Measurements from ENCODE around the gene CDKN1C.

Gene CDKN1C

DNA sequence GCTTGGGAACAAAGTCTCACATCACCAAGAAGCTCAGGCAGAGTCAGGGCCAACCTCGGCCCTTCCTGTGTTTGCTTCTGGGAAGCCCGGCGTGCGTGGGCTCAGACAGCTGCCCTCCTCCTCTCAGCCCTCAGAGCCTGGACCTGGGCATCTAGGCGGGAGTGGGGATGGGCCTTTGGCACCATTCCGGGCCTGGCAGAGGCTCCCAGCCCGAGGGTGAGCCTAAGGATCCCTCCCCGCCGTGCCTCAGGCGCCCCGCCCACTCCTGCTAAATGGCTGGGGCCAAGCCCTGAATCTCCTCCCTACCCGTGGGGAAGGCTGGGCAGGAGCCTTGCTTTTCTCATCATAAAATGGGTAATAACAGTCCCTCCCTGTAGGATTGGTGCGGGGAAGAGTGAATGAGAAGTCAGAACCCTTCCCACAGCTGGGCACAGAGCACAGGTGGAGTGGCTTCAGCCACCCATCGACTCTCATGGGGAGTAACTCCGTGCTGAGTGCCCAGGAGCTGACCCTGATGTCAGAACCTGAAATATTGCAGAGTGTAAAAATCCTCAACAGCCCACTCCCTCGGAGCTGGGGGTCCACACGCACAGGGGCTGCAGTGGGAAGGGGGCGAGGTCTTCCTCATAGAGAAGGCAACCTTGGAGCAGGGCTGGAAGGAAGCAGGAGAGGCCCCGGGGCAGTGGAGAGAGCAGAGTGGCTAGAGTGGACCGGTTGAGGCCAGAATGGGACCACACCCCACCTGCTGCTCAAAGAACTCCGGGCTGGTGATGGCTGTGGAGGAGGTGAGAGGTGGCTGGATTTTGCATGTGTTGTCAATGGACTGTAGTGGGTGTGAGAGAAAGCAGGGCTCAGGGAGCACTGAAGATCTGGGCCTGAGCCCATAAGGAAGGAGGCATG is 18.8 kb upstream of the CDKN1C start:
- Histone ChIP-seq H2AFZ (no peak overlapping the region), H3K9me3 (ENCODE audit: control insufficient read depth, low read length) (no peaks in the 10 kb centered on the region), H3K4me3 (ENCODE audit: low read depth, low read length) (no peak overlapping the region), H3K79me2 (no peaks in the 10 kb centered on the region), H3K27me3 (ENCODE audit: control insufficient read depth, insufficient read depth, low read length) (no peaks in the 10 kb centered on the region), H3K36me3 (ENCODE audit: control insufficient read depth, insufficient read depth, low read length) (no peaks in the 10 kb centered on the region), H3K27ac (no peak overlapping the region), H3K4me2 (ENCODE audit: low read length) (no peak overlapping the region), H3K9ac (no peak overlapping the region), H3K4me1 (no peaks in the 10 kb centered on the region)
- TF ChIP-seq, protein P1, sequence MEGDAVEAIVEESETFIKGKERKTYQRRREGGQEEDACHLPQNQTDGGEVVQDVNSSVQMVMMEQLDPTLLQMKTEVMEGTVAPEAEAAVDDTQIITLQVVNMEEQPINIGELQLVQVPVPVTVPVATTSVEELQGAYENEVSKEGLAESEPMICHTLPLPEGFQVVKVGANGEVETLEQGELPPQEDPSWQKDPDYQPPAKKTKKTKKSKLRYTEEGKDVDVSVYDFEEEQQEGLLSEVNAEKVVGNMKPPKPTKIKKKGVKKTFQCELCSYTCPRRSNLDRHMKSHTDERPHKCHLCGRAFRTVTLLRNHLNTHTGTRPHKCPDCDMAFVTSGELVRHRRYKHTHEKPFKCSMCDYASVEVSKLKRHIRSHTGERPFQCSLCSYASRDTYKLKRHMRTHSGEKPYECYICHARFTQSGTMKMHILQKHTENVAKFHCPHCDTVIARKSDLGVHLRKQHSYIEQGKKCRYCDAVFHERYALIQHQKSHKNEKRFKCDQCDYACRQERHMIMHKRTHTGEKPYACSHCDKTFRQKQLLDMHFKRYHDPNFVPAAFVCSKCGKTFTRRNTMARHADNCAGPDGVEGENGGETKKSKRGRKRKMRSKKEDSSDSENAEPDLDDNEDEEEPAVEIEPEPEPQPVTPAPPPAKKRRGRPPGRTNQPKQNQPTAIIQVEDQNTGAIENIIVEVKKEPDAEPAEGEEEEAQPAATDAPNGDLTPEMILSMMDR (IDR thresholded peaks at IDR 0.05): no peak

DNA sequence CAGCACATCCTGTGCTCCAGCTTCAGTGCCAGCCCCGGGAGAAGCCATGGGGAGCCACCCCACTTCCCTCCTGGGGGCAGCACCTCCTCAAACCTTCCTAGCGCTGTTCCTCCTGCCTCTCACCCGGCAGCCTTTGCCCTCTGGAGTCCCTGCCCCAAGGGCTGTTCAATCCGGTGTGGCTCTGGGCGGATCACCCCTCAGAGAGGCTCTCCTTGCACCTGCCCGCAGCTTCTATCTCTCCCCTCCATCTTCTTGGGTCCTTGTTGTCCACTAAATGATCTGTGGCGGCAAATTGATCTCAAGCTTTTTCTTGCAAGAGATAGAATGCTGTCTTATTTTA is 18.1 kb upstream of the CDKN1C start:
- Histone ChIP-seq H3K27me3 (ENCODE audit: control insufficient read depth, insufficient read depth, low read length) (no peaks in the 10 kb centered on the region), H3K4me2 (ENCODE audit: low read length) (no peak overlapping the region), H3K4me3 (ENCODE audit: low read depth, low read length) (no peak overlapping the region), H3K27ac (no peak overlapping the region), H3K9me3 (ENCODE audit: control insufficient read depth, low read length) (no peaks in the 10 kb centered on the region), H3K79me2 (no peaks in the 10 kb centered on the region), H2AFZ (no peak overlapping the region), H3K36me3 (ENCODE audit: control insufficient read depth, insufficient read depth, low read length) (no peaks in the 10 kb centered on the region), H3K9ac (no peak overlapping the region), H3K4me1 (no peaks in the 10 kb centered on the region)
- TF ChIP-seq, protein P1 (IDR thresholded peaks at IDR 0.05): no peak

DNA sequence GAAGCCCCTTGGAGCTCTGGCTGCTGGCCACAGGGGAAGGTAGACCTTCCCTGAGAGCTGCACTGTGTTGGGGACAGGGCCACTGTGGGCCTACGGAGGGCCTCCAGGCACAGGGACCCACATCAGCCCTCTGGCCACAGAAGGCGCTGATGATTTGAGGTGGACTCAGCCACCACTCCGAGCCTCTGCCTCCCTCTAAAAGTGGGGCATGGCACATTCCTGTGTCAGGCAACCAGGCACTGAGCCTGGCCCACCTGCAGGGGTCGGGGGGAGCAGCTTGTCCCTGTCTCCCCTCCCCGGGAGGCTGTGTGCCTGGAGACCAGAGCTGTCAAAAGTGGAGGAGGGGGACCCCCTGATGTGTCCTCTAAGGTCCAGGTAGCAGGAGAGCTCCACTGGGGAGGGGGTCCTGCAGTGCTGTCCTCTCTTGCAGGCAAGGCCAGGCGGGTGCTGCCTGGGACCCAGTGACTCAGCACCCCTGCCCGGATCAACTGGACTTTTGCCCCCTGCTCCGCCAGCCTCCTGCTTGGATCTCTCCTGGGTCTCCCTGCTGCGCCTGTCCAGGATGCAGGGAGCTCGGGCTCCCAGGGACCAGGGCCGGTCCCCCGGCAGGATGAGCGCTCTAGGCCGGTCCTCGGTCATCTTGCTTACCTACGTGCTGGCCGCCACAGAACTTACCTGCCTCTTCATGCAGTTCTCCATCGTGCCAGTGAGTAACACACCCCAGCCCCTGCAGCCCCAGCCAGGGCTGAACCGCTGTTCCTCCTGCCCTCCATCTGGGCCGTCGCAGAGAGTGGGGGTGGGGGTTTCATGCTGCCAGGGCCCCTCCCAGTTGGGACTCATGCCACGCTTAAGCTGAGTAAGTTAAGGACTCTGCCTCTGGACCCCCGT is 17.5 kb upstream of the CDKN1C start:
- Histone ChIP-seq H3K79me2 (no peaks in the 10 kb centered on the region), H2AFZ (no peak overlapping the region), H3K4me2 (ENCODE audit: low read length) (peak overlapping the region; percentile 62), H3K9me3 (ENCODE audit: control insufficient read depth, low read length) (no peaks in the 10 kb centered on the region), H3K27me3 (ENCODE audit: control insufficient read depth, insufficient read depth, low read length) (no peaks in the 10 kb centered on the region), H3K9ac (no peak overlapping the region), H3K36me3 (ENCODE audit: control insufficient read depth, insufficient read depth, low read length) (no peaks in the 10 kb centered on the region), H3K4me1 (no peaks in the 10 kb centered on the region), H3K27ac (no peak overlapping the region), H3K4me3 (ENCODE audit: low read depth, low read length) (no peak overlapping the region)
- TF ChIP-seq, protein P1 (IDR thresholded peaks at IDR 0.05): no peak

DNA sequence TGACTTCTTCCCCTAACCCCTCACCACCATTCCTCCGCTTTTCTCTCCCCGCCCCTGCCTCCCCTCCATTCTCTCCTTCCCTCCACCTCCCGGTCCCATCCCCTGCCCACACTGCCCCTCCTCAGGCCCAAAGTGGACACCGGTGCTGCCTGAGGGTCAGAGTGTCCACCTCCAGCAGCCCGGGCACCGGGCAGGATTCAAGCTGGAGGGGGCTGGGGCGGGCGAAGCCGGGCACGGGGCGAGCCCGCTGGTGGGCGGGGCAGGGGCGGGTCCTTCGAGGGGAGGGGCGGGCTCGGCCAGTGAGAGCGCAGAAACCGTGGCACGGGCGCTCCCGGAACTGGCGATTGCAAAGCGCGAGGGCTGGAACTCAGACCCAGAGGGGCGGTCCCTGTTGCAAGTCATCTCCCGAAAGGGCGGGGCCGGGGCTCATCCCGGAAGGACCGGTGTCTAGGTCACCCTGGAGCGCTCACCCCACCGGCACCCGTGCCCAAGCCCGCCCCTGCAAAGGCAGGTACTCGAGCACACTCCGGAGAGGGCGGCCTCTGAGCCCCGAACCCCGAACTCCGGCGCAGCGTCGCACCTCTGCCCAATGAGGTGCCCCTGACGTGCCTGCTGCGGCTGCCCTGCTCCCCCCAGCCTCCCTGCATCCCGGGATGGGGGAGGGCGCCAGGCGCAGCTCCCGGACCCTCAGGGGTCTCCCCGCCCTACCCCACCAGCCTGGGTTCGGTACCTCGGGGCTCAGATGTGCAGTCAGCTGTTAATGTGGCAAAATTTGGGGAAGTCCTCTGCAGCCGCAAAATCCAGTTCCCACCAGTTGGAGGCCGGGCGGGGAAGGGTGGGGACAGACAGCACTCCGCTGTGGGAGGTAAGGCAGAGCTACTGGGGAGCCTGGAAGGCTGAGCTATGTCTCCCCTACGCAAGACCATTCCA is 16.5 kb upstream of the CDKN1C start:
- TF ChIP-seq, protein P1 (IDR thresholded peaks at IDR 0.05): no peak
- Histone ChIP-seq H3K9me3 (ENCODE audit: control insufficient read depth, low read length) (no peaks in the 10 kb centered on the region), H3K4me2 (ENCODE audit: low read length) (peak overlapping the region; percentile 62), H3K27ac (no peak overlapping the region), H2AFZ (peak overlapping the region; percentile 74), H3K4me1 (no peaks in the 10 kb centered on the region), H3K4me3 (ENCODE audit: low read depth, low read length) (peak overlapping the region; percentile 50), H3K36me3 (ENCODE audit: control insufficient read depth, insufficient read depth, low read length) (no peaks in the 10 kb centered on the region), H3K9ac (no peak overlapping the region), H3K27me3 (ENCODE audit: control insufficient read depth, insufficient read depth, low read length) (no peaks in the 10 kb centered on the region), H3K79me2 (no peaks in the 10 kb centered on the region)
